GM18502 (cell line): ENCODE measurements around the gene TMA7B.

ENCODE experiments used
- ATAC-seq: cut with Tn5 transposase; IDR thresholded peaks from one replicate; pipeline ENCODE4 v1.9.1; 2021; ENCODE audit warnings: mild to moderate bottlenecking; ENCODE audit not compliant: unreplicated experiment, poor library complexity

Gene TMA7B

GRCh38 chr22:39959640-39960447 lies at the start of gene TMA7B:
Gene TMA7B, plus strand, starts transcription at chr22:39960397. Its CDS starts 3,978 bp downstream, at chr22:39964375.
- no peak for ATAC-seq

DNA sequence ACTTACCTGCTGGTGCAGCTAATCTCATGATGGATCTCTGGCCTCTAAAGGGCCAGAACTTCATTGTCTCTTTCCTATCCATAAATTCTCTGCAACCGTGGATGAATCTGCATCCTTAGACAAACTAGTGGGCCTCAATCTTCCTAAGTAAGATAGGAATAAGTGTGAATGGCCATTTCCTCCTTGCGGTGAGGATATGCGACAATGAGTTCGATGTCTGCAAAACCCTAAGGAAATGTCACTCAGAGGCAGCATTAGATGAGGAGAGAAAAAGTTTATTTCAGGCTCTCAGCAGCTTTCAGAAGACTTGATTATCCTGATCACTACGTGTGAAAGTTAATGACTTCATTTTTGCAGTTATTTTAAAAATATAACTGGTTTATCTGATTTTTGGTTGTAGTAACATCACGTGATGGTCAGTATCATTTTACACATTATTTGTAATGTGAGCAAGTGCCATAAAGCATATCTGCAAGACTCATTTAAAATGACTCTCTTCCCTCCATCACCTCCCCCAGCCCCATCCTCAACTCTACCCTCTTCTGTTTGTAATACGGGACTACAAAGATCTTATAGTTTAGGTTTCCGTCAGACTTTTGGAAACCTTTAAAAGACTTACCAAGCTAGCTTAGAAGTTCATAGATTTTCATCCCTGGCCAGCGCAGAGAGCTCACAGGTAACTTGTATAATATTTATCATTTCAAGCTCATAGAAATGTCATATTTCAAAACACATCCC lies 49.2 kb upstream of the TMA7B start:
- no peak for ATAC-seq

DNA sequence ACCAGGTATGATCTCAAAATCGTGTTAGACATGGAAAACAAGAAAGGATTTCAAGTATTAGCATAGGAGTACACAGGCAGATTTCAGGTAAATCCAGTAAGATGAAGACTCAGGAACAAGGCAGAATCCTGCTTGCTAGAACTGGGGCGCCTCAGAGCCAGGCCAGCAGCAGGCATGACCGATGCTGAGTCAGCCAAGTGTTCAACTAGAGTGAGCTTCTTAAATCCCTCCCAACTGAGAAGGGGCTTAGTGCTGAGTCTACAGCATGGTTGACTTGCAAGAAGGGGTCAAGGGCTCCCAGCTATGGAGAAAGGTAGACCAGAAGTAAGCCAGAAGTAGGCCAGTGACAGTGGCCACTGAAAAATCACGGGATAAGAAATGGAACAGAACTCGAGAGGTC lies 46.9 kb upstream of the TMA7B start:
- no peak for ATAC-seq

DNA sequence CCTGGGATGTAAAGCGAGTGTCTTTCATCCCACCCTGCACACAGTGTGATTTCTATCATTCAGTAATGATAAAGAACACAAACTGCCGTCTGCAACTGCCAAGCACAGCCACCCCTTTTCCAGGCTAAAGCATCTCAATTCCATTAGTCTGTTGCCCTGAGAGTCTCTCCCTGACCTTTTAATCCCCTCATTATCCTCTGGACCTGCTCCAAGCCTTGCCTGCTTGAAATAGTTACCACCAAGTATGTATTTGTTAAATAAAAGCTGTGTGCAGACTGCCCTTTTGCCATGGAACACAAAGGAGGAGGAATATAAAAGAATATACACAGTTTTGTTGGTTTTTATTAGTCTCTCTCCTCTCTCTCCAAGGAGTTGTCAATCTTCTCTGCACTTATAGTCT lies 46.3 kb upstream of the TMA7B start:
- ATAC-seq: no peak

DNA sequence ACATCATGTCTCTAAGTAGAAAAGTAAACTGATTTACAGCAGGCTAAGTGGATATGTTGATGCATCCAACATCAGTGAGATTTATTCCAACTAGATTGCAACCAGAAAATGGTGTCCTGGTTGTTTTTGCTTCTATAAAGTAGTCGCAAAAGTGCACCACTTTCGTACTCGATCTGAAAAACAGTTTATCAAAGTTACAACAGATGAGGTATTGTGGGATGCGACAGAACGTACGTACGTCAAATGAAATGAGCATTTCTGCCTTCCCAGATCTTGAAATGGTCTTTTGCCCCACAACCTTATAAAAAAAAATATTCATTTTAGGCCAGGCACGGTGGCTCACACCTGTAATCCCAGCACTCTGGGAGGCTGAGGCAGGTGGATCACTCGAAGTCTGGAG lies 45.6 kb upstream of the TMA7B start:
- ATAC-seq: no peak

DNA sequence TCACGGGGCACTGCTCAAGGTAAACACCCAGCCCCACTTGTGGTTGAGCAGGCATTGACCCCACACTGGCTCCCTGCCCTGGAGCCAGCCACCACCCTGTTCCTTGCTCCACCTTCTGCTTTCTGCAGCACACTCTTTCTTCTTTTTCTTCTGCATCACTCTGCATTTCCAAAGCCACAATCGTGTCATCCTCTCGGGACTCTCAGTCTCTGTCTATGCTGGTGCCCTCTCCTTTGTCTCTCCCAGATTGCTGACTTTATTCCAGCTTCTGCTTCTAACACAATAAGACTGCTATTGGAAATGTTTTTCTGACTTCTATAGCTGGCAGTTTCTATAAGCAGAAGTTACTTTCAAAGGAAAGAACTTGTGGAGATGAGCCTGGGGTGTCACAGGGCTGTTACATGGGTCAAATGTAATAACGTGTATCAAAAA lies 44.9 kb upstream of the TMA7B start:
- ATAC-seq: no peak

GRCh38 chr22:39916496-39916895 lies 43.7 kb upstream of the TMA7B start:
- ATAC-seq: no peak

DNA sequence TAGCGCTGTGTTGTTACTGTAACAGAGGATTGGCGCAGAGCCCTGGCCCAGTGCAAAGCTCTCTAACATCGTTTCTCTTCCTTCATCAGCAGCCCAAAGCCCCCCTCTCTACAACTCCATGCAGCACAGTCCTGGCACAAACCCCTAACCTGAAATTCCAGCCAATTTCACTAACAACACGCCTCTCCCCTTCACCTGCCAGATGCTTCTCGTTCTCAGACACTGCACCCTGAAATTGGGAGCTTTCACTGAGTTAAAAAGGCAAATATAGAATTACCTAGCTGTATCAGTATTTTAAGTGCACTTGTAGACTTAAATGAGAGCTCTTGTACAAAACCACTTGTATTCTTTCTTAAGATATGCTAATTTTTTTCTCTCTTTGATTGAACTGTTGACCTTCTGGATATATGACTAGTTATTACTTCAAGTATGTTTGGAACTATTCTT lies 43.0 kb upstream of the TMA7B start:
- ATAC-seq: no peak

DNA sequence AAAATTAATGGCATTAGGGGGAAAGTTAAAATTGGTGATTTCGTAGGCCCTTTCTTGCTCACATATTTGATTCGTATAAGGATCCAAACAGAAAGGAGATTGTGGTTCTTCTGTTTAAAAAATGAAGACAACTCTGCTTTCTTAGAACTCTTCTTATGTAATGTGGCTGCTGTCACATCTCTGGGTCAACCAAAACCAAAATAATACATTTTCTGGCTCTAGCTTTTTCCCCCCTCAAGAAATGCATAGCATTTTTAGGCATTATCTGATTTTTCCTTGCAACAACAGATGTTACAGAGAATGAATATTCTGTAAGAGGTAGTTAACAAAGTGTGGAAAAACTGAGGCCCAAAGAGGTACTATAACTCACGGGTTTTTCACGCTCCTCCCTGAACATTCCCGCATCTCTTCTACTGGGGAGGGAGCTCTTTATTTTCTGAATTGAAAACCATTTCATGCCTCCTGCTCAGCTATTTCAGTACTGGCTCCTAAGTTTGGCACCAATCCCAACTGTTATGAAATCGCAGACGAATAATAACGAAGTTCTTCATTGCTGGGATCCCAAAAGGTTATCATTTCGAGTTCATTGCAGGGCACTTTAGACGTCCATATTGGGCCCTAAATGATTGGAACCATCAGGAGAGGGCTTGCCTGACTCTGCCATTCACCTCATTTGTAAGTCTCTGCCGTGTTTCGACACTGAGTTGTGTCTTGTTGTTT lies 42.3 kb upstream of the TMA7B start:
- ATAC-seq: no peak

DNA sequence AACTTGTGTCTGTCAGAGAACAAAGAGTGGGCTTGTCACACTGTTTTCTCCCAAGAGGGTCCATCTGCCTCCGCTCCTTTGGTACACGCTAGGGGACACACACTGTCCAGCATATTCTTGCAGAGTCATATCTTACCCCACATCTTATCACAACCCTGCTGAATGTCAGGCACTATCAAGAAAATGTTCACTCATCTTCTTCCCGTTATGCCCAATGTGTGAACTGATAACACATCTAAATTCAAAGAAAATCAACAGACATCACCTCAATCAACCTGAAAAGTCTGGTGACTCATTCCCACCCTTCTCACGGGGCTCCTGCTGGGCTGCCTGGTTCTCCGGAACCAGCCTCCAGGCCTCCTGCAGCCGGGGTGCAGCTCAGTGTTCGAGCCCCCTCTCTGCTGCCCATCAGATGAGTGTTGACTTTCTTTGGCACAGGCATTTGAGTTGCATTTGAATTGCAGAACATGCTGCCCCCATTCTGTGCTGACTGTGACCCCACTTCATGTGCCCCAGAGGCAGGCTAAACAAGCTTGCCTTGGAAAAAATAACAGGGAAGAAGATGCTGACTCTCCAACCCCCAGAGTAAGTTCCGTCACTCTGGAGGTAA lies 40.0 kb upstream of the TMA7B start:
- ATAC-seq: no peak

DNA sequence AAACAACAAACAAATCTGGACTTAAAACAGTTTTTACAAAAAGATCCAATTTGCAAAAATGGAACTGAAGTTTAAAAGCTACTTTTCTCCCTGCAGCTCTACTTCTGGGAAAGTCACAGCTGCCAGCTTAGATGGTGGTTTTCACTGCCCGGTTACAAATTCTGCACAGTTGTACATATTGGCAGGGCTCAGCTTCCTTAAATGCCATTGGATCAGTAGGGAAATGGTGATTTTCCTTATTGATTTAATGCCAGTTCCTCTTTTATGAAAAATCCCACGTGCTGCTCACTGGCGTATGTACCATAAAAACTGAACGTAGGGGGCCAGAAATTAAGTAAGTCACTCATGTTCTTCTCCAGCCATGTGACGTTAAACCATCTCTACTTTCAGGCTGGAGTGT lies 36.5 kb upstream of the TMA7B start:
- no peak for ATAC-seq

DNA sequence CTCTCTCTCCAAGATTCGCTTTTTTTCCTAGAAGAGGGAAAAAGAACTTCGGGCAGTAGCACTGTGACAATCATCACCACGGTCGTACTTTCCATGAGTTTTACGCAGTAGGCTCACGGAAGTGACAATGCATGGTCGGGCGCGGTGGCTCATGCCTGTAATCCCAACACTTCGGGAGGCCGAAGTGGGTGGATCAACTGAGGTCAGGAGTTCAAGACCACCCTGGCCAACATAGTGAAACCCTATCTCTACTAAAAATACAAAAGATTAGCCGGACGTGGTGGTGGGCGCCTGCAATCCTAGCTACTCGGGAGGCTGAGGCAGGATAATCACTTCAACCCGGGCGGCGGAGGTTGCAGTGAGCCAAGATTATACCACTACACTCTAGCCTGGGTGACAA lies 35.9 kb upstream of the TMA7B start:
- no peak for ATAC-seq

- no peak for ATAC-seq
These were observed 34.9 kb upstream of the TMA7B start for GRCh38 chr22:39925273-39925672.

DNA sequence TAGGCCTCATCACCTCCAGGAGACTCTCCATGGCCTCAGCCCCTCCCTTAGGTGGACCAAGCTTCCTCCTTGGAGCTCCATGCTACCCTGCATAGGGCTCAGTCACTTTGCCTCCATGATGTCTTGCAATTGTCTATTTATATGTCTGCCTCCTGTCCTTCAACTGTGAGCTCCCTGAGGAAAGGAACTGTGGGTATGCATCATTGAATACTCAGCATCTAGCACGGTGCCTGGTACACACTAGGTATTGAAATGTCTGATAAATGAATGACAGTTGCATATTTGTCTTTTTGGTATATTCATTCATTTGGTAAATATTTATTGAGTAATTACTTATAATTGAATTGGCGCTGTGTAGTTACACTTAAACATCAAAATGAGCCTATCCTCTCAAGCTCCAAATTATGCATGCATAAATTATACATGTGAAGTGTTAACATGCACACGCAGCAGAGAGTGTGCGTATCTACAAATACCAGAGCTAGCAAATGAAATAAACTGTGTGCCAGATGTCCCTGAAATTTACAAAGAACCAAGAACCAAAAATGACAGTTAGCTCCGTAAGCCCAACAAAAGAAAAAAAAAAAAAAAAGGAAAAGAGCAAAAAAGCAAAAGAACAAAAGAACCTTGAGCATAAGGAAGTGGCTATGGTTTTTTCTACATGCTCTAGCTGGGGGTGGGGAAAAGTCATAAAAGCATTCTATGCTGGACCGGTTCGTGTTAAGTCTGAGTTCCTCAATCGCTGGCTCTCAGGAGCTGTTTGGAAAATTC lies 34.1 kb upstream of the TMA7B start:
- no peak for ATAC-seq

DNA sequence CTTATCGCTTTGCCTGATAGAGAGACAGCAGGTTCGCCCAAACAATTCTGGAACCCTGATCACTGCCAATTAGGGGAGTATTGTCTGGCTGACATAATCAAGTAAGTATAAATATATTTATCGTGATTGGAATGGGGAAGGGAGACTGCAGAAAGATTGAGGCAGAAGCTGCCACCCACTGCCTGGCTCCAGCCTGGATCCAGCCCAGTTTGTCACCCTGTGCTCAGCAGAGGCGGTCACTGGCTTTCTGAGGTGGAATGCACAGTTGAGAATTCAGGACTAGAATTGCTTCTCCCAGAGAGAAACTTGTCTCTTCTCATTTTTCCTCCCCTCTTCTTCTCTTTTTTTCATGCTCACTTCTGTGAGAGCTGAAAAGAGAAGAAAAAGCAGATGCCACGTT lies 33.4 kb upstream of the TMA7B start:
- ATAC-seq: no peak

- no peak for ATAC-seq
These were observed 32.7 kb upstream of the TMA7B start for GRCh38 chr22:39927544-39927943.

GRCh38 chr22:39928536-39929520 lies 31.4 kb upstream of the TMA7B start:
- no peak for ATAC-seq

GRCh38 chr22:39931251-39931650 lies 28.9 kb upstream of the TMA7B start:
- ATAC-seq: no peak

GRCh38 chr22:39932166-39932565 lies 28.0 kb upstream of the TMA7B start:
- no peak for ATAC-seq
